HUES6 (cell line): ENCODE data around the gene STAT1.

Source experiments
- H3K27ac ChIP-seq: 2 replicates; pipeline ENCODE4 v1.7.0; 2013; ENCODE audit warnings: low read depth, mild to moderate bottlenecking, low read length, inconsistent platforms
- H3K27me3 ChIP-seq: 2 replicates; pipeline ENCODE4 v1.6.1; 2013; ENCODE audit warnings: low read length; ENCODE audit not compliant: control insufficient read depth, insufficient read depth
- H3K36me3 ChIP-seq: 2 replicates; pipeline ENCODE4 v1.6.1; 2013; ENCODE audit warnings: low read length; ENCODE audit not compliant: control insufficient read depth, insufficient read depth
- H3K4me1 ChIP-seq: 2 replicates; pipeline ENCODE4 v1.6.1; 2013; ENCODE audit warnings: low read length; ENCODE audit not compliant: control insufficient read depth, insufficient read depth
- H3K4me3 ChIP-seq: 2 replicates; pipeline ENCODE4 v1.5.1; 2013; ENCODE audit warnings: low read depth, low read length
- H3K9ac ChIP-seq: one replicate; pipeline ENCODE4 v1.6.1; 2013; ENCODE audit warnings: mild to moderate bottlenecking, low read length
- H3K9me3 ChIP-seq: 2 replicates; pipeline ENCODE4 v1.6.1; 2013; ENCODE audit warnings: low read depth, low read length; ENCODE audit not compliant: control insufficient read depth, insufficient read depth

Gene STAT1

GRCh38 chr2:190990132-190990531 lies 23.8 kb downstream of the STAT1 start:
- no peak overlapping the region for H3K4me3 ChIP-seq
- no peaks in the 10 kb centered on the region for H3K27me3 ChIP-seq
- H3K4me1 ChIP-seq = no peaks in the 10 kb centered on the region; the same call in 1 of the 2 replicates
- H3K9me3 ChIP-seq = no peaks in the 10 kb centered on the region
- peaks cover 90% of the 10 kb centered on the region for H3K36me3 ChIP-seq
- H3K9ac ChIP-seq = no peak overlapping the region
- no peak overlapping the region for H3K27ac ChIP-seq

- Histone ChIP-seq H3K9me3 (no peaks in the 10 kb centered on the region), H3K4me1 (no peaks in the 10 kb centered on the region; the same call in 1 of the 2 replicates), H3K27ac (no peak overlapping the region), H3K36me3 (peaks cover 92% of the 10 kb centered on the region), H3K27me3 (no peaks in the 10 kb centered on the region), H3K4me3 (no peak overlapping the region), H3K9ac (no peak overlapping the region)
Measured at GRCh38 chr2:190988910-190989309, 25.1 kb downstream of the STAT1 start.

- peaks cover 92% of the 10 kb centered on the region for H3K36me3 ChIP-seq
- no peak overlapping the region for H3K4me3 ChIP-seq
Measured at GRCh38 chr2:190987938-190988337, 26.0 kb downstream of the STAT1 start.

GRCh38 chr2:190987116-190987515 lies 26.9 kb downstream of the STAT1 start:
- H3K27me3 ChIP-seq = no peaks in the 10 kb centered on the region
- H3K27ac ChIP-seq = no peak overlapping the region
- no peaks in the 10 kb centered on the region; the same call in 1 of the 2 replicates for H3K4me1 ChIP-seq
- H3K36me3 ChIP-seq = peaks cover 95% of the 10 kb centered on the region
- no peak overlapping the region for H3K9ac ChIP-seq
- H3K9me3 ChIP-seq = no peaks in the 10 kb centered on the region
- H3K4me3 ChIP-seq = no peak overlapping the region

More at GRCh38 chr2:190987938-190988337, 26.0 kb downstream of the STAT1 start:
- H3K27me3 ChIP-seq = no peaks in the 10 kb centered on the region
- H3K27ac ChIP-seq = no peak overlapping the region
- no peaks in the 10 kb centered on the region; the same call in 1 of the 2 replicates for H3K4me1 ChIP-seq
- no peak overlapping the region for H3K9ac ChIP-seq
- H3K9me3 ChIP-seq = no peaks in the 10 kb centered on the region

GRCh38 chr2:190986221-190986953 lies 27.6 kb downstream of the STAT1 start:
- H3K27me3 ChIP-seq = no peaks in the 10 kb centered on the region
- H3K27ac ChIP-seq = no peak overlapping the region
- peaks cover 96% of the 10 kb centered on the region for H3K36me3 ChIP-seq
- no peaks in the 10 kb centered on the region; the same call in 1 of the 2 replicates for H3K4me1 ChIP-seq
- no peak overlapping the region for H3K9ac ChIP-seq
- no peaks in the 10 kb centered on the region for H3K9me3 ChIP-seq
- no peak overlapping the region for H3K4me3 ChIP-seq

GRCh38 chr2:190984595-190984994 lies 29.4 kb downstream of the STAT1 start:
- H3K9me3 ChIP-seq = no peaks in the 10 kb centered on the region

GRCh38 chr2:190982262-190983034 lies 31.5 kb downstream of the STAT1 start:
- Histone ChIP-seq H3K4me3 (no peak overlapping the region), H3K9ac (no peak overlapping the region), H3K9me3 (no peaks in the 10 kb centered on the region), H3K27me3 (no peaks in the 10 kb centered on the region), H3K36me3 (peaks cover 97% of the 10 kb centered on the region), H3K27ac (no peak overlapping the region), H3K4me1 (no peaks in the 10 kb centered on the region; the same call in 1 of the 2 replicates)

More at GRCh38 chr2:190984595-190984994, 29.4 kb downstream of the STAT1 start:
- no peak overlapping the region for H3K4me3 ChIP-seq
- no peaks in the 10 kb centered on the region for H3K27me3 ChIP-seq
- peaks cover 95% of the 10 kb centered on the region for H3K36me3 ChIP-seq
- no peak overlapping the region for H3K9ac ChIP-seq
- H3K27ac ChIP-seq = no peak overlapping the region
- no peaks in the 10 kb centered on the region; the same call in 1 of the 2 replicates for H3K4me1 ChIP-seq

GRCh38 chr2:190981733-190982132 lies 32.2 kb downstream of the STAT1 start:
- Histone ChIP-seq H3K9me3 (no peaks in the 10 kb centered on the region), H3K9ac (no peak overlapping the region), H3K27ac (no peak overlapping the region), H3K36me3 (peaks cover 95% of the 10 kb centered on the region), H3K4me1 (no peaks in the 10 kb centered on the region; the same call in 1 of the 2 replicates), H3K4me3 (no peak overlapping the region), H3K27me3 (no peaks in the 10 kb centered on the region)

- no peak overlapping the region for H3K9ac ChIP-seq
- no peaks in the 10 kb centered on the region for H3K9me3 ChIP-seq
- no peaks in the 10 kb centered on the region for H3K27me3 ChIP-seq
- peaks cover 95% of the 10 kb centered on the region for H3K36me3 ChIP-seq
- no peak overlapping the region for H3K27ac ChIP-seq
- H3K4me1 ChIP-seq = no peaks in the 10 kb centered on the region; the same call in 1 of the 2 replicates
- H3K4me3 ChIP-seq = no peak overlapping the region
Measured at GRCh38 chr2:190981333-190981732, 32.6 kb downstream of the STAT1 start.

- H3K4me3 ChIP-seq = no peak overlapping the region
- H3K27ac ChIP-seq = no peak overlapping the region
- H3K36me3 ChIP-seq = peaks cover 95% of the 10 kb centered on the region
- no peaks in the 10 kb centered on the region for H3K4me1 ChIP-seq
- no peak overlapping the region for H3K9ac ChIP-seq
- no peaks in the 10 kb centered on the region for H3K27me3 ChIP-seq
- H3K9me3 ChIP-seq = no peaks in the 10 kb centered on the region
Measured at GRCh38 chr2:190980630-190981209, 33.3 kb downstream of the STAT1 start.
